ENCODE results near the gene RAP2B.
"Not testable (repeated sequence)": the region's sequence is repeated elsewhere in the genome, so short reads cannot be mapped to it uniquely, and the experiment has no call there.

The RAP2B gene

GRCh38 chr3:153160451-153161137, 1.4 kb upstream of the RAP2B start:
- DNase-seq, result peak; percentile 82

- peak; percentile 94 for DNase-seq
These were observed 800 bp upstream of the RAP2B start for GRCh38 chr3:153161138-153161713.

DNA sequence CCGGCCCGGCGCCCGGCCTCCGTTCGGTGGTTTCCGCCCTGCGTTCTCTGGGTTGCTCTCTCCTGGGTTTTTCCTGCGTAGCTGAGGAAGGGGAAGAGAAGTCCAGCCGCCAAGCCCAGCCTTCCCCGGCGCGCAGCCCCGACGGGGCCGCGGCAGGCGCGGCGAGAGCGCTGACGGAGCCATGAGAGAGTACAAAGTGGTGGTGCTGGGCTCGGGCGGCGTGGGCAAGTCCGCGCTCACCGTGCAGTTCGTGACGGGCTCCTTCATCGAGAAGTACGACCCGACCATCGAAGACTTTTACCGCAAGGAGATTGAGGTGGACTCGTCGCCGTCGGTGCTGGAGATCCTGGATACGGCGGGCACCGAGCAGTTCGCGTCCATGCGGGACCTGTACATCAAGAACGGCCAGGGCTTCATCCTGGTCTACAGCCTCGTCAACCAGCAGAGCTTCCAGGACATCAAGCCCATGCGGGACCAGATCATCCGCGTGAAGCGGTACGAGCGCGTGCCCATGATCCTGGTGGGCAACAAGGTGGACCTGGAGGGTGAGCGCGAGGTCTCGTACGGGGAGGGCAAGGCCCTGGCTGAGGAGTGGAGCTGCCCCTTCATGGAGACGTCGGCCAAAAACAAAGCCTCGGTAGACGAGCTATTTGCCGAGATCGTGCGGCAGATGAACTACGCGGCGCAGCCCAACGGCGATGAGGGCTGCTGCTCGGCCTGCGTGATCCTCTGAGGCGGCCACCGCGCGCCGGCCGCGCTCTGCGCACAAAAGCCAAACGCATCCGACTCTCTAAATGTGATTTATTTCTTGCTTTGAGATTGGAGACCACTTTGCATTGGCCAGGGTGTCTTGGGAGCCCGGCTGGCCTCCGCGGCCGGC, 727 bp downstream of the RAP2B start:
- DNase-seq, result peak; percentile 11

DNA sequence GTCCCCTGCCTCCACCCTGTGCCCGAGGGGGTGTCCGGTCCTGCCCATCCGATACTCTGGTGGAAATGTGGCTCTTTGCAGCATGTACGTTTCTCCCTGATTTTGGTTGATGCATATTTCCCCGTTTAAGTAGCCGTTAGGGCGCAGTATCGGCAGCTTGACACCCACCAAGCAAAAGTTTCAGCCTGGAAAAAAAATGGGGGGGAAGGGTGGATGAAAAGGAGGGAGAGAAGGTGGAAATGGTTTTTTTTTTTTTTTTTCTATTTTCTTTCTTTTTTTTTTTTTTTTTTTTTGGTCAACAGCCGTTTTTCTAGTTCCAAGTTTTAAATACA, 1.3 kb downstream of the RAP2B start:
- no peak for DNase-seq

- DNase-seq, result no peak
These were observed 1.9 kb downstream of the RAP2B start for GRCh38 chr3:153163756-153164550.

GRCh38 chr3:153165261-153165681, 3.2 kb downstream of the RAP2B start:
- no peak for DNase-seq

DNA sequence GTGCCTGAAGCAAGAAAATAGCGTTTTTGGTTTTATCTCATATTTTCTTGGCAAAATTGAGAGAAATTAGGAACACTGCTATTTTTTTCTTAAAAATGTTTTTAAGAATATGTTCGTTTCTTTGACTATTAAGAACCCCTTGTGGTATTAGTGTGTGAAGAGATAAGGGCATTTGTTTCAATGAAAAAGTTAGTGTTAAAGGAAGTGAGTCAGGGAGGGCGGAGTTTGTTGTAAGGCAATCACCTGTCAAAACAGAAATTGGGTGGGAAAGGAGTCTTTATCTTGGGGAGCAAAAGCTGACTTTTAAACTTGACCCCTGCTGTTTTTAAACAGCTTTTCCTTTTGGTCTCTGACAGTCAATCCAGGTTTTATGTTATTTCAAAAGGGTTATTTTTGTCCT, 4.2 kb downstream of the RAP2B start:
- DNase-seq, result no peak

DNA sequence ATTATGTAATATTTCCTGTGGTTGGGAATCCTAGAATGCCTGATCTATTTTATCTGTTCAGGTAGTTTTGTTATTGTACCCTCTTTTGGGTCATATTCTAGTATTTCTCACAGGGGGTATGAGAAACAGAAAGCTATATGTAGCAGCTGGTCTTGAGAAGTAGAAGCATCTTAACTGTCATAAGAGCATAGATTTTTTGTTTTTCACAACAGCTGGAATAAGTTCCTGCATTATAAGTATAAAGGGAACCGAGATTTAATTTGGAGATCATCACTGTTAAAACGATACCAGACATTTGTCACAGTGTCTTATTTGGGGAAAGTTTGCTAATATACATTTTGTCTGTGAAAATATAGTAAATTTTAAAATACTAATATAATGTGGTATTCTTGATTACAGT, 4.8 kb downstream of the RAP2B start:
- DNase-seq, result no peak

DNA sequence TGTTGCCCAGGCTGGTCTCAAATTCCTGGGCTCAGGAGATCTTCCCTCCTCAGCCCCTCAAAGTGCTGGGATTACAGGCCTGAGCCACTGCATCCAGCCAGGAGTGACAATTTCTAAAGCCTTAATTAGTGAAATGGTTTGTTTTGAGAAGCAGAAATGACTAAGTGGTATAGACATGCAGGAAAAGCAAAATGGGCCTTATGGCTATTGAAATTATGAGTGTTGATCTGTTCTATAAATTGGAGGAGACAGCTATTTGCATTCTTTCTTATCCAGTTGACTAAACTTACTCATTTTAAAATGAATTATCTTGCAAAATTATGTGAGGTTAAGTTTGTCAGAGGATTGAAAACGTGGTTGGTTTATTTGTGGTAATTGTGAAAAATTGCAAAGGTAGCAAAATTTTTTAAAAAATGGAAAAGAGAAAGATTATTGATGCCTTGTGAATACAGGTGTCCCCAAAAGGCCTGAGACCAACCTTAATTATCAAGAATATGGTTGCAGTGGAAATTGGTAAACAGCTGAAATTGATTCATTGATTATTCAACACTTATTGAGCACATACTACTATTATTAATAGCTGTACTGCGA, 7.9 kb downstream of the RAP2B start:
- DNase-seq, result no peak

GRCh38 chr3:153171256-153171655, 9.2 kb downstream of the RAP2B start:
- no peak for DNase-seq

GRCh38 chr3:153171918-153172317, 9.9 kb downstream of the RAP2B start:
- no peak for DNase-seq

- DNase-seq, result no peak
These were observed 11.1 kb downstream of the RAP2B start for GRCh38 chr3:153172796-153173757.

DNA sequence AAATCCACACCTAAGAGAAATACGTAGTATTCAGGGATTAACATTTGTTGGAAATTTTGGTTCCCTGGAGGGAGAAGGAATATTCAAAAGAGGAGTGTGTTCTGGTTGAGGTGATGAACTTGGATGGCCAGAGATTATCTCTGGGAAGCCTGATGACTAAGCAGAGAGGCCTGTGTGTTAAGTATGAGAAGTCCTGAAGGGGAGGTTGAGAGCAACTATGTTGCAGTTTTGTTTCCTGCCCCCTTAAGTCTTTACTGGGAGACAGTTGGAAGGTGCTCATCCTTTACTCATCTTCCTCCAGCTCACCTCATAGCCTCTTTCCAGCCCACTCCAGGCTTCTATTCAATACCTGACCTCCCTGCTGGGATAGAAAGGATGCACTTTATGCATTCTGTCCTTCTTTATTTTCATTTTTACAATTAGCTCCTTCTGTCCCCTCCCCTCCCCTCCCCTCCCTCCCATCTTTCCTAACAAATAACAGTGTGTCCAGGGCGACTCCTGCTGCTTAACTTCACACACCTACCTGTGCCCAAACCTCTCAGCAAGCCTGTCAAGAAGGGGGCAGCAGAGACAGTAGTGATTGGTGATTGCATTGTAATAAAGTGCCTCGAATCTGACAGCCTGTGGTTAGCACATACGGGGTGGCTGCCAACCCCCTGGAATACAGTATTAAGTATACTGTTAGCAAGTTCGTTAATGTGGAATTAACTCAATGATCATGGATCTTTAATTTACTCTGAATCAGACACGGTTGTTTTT, 11.9 kb downstream of the RAP2B start:
- DNase-seq, result peak; percentile 4

DNA sequence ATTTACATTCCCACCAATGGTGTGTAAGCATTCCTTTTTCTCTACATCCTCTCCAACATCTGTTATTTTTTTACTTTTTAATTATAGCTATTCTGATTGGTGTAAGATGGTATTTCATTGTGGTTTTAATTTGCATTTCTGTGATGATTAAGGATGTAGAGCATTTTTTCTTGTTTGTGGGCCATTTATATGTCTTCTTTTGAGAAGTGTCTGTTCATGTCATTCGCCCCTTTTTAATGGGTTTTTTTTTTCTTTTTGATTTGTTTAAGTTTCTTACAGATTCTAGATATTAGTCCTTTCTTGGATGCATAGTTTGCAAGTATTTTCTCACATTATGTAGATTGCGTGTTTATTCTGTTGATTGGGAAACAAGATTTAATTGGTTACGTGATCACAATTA, 14.2 kb downstream of the RAP2B start:
- DNase-seq, result no peak

DNA sequence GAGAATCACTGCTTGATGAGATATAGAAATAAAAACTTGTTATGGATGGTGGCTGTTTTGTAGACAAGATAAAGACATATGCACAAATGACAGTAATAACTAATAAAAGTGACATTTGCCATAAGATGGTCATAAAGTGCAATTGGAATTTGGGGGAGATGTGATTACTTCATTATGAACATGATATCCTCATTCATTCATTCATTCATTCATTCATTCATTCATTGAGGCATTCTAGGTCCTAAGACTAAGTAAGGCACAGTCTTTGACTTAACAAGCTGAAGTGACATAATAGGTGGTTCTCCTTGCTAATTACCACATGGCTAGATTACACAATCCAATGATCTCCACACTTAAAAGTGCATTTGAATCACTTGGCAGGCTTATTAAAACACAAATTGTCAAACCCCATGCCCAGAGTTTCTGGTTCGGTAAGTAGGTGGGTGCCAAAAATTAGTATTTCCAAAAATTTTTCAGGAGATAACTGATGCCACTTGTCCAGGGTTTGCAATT, 18.9 kb downstream of the RAP2B start:
- DNase-seq, result no peak

DNA sequence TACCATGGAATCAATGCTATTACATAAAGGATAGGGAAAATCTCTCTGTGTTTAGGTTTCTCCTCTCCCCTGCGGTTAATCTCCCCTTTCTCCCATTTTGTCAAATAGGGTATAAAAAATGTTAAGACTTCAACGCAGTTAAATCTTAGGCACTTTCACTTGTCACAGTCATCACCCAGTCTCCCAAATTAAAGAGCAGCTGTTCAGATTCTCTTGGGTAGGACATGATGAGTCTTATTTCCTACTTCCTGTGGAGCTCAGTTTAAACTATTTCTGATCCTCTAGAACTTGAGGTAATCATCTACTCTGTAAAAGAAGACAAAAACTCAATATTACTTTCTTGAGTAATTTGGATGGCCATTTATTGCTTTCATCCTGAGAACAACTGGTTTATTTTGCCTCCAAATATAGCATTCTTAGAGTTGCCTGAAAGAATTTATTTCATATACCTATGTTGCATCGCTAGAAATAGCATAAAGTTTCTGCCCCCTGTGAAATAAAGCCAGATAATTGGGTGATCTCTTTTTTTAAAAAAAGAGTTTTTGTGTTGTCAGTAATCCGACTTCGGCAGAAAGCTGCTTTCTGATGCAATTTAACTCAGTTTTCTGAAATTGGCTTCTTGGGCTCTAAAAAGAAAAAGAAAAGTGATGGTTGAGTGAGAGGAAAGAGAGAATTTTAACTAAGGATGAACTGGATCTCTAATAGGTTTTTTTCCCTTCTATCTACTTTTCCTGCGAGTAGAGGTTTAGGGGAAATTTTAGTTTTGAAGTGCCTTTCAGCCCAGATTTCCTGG, 20.7 kb downstream of the RAP2B start:
- no peak for DNase-seq

GRCh38 chr3:153190923-153191322, 28.9 kb downstream of the RAP2B start:
- DNase-seq, result no peak

DNA sequence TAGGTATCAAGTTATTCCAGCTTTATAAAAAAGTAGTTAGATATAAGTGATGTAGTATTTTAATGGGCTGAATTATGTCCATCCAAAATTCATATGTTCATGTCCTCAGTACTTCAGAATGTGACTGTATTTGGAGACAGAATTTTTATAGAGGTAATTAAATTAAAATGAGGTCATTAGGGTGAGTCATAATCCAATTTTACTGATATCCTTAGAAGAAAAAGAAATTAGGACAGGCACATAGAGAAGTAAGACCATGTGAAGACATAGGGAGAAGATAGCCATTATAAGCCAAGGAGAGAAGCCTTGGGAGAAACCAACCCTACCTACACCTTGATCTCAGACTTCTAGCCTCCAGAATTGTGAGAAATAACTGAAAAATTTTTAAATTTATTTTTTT, 30.3 kb downstream of the RAP2B start:
- DNase-seq, result no peak

- not testable (repeated sequence) for DNase-seq
These were observed 31.9 kb downstream of the RAP2B start for GRCh38 chr3:153193786-153194476.
